Lung (tissue), 12 donors: ENCODE data around the gene FASTKD3. TPM values are rescaled to one million over a fixed set of nuclear protein-coding genes. Genes with fewer than 3 reads are reported as not detected.

Experiments used
- ATAC-seq: fragments of 200-7000 bp; cut with Tn5 transposase; one replicate; pipeline ENCODE4 v1.9.1; 2020; ENCODE audit warnings: moderate number of reproducible peaks; ENCODE audit not compliant: insufficient read depth, low FRiP score
- DNase-seq, 3 donors: peaks; one replicate each; pipeline ENCODE4 v3.0.0-alpha.2; 2013 to 2017
- H3K27ac ChIP-seq, 2 donors: one replicate each; pipeline ENCODE4 v1.5.1; 2013; ENCODE audit warnings: mild to moderate bottlenecking in 2 of 2, moderate library complexity in 2 of 2, control low read depth in 1 of 2, inconsistent platforms in 1 of 2, low read depth in 1 of 2, low read length in 1 of 2
- H3K27me3 ChIP-seq, 3 donors: one replicate each; pipeline ENCODE4 v1.5.1; 2013; ENCODE audit warnings: low read length in 2 of 3; ENCODE audit not compliant: control insufficient read depth in 3 of 3, insufficient read depth in 3 of 3
- H3K36me3 ChIP-seq, 4 donors: one replicate each; pipeline ENCODE4 v1.5.1; 2013; ENCODE audit warnings: low read length in 4 of 4, mild to moderate bottlenecking in 1 of 4, moderate library complexity in 1 of 4; ENCODE audit not compliant: control insufficient read depth in 4 of 4, insufficient read depth in 4 of 4
- H3K4me1 ChIP-seq, 5 donors: one replicate each; pipeline ENCODE4 v1.5.1; 2013; ENCODE audit warnings: low read length in 5 of 5, mild to moderate bottlenecking in 2 of 5, moderate library complexity in 1 of 5; ENCODE audit not compliant: control insufficient read depth in 5 of 5, insufficient read depth in 5 of 5
- H3K4me3 ChIP-seq: one replicate; pipeline ENCODE4 v1.5.1; 2013; ENCODE audit warnings: mild to moderate bottlenecking, control low read depth, moderate library complexity
- H3K9ac ChIP-seq, 2 donors: one replicate each; pipeline ENCODE4 v1.5.1; 2013; ENCODE audit warnings: low read length in 2 of 2, control low read depth in 1 of 2; ENCODE audit not compliant: insufficient read depth in 1 of 2
- H3K9me3 ChIP-seq, 4 donors: one replicate each; pipeline ENCODE4 v1.5.1; 2013; ENCODE audit warnings: low read length in 3 of 4, mild to moderate bottlenecking in 1 of 4, moderate library complexity in 1 of 4; ENCODE audit not compliant: control insufficient read depth in 4 of 4, insufficient read depth in 3 of 4
- WGBS, 2 donors: extraction: QIAGEN DNeasy Blood & Tissue Kit; methylation state at CpG; one replicate each; pipeline ENCODE4 v1.1.7; 2013; 5-methylcytosine and 5-hydroxymethylcytosine counted together
- polyA plus RNA-seq, 2 donors: library from polyadenylated mRNA; stranded (reverse); fragments of 200-250 nt; gene quantifications; one replicate each; pipeline ENCODE4 v1.2.1, GENCODE V29; 2013
- total RNA-seq, 2 donors: library from RNA; depleted of rRNA in 1 of 2; stranded (reverse); fragments of >200 nt in 1 of 2; gene quantifications; one replicate each; pipeline ENCODE4 v1.2.1, GENCODE V29; 2014 to 2021
- TF ChIP-seq, protein P1 (sequence below): IDR thresholded peaks from 2 replicates; pipeline ENCODE4 v1.5.1; 2012; ENCODE audit warnings: mild to moderate bottlenecking; ENCODE audit errors: control extremely low read depth, extremely low read depth
- donor health status: control.
- donor health status: control.
- donor health status: Bipolar disorder and iron deficiency.
- donor health status: healthy.
- donor health status: DM: yes; HTN: yes; CAD: no.

The FASTKD3 gene
- total and polyA plus RNA-seq, 4 donors = 6.7 to 17.7 (median 13.5) TPM

DNA sequence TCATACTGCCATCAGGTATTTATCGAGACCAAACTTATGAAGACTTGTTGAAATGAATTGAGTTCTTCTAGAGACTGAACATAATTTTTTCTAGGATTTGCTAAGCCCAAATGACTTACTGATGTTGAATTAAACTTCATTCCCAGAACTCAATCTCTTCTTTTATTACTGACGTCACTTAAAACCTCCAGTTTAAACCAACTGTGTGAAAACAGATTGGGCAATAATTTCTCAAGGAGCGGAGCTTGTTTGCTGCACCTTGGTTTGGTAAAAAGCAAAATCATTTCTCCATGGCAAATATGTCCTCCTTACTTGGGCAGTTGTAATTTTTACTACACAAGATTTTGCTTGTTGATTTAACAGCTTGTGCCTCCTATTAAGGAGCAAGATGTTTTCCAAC is 55.3 kb downstream of the FASTKD3 start:
- TF ChIP-seq, protein P1, sequence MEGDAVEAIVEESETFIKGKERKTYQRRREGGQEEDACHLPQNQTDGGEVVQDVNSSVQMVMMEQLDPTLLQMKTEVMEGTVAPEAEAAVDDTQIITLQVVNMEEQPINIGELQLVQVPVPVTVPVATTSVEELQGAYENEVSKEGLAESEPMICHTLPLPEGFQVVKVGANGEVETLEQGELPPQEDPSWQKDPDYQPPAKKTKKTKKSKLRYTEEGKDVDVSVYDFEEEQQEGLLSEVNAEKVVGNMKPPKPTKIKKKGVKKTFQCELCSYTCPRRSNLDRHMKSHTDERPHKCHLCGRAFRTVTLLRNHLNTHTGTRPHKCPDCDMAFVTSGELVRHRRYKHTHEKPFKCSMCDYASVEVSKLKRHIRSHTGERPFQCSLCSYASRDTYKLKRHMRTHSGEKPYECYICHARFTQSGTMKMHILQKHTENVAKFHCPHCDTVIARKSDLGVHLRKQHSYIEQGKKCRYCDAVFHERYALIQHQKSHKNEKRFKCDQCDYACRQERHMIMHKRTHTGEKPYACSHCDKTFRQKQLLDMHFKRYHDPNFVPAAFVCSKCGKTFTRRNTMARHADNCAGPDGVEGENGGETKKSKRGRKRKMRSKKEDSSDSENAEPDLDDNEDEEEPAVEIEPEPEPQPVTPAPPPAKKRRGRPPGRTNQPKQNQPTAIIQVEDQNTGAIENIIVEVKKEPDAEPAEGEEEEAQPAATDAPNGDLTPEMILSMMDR = no peak
- no peaks in the 10 kb centered on the region for H3K36me3 ChIP-seq
- peaks cover 0 to 2% (median 0%) of the 10 kb centered on the region in 5 donors for H3K4me1 ChIP-seq
- no peak overlapping the region for H3K27ac ChIP-seq
- no peak overlapping the region for H3K9ac ChIP-seq
- no peak for ATAC-seq
- peak in 1 of 3 donors; percentile 7 for DNase-seq
- WGBS, 2 donors = 45 to 53% methylated on average over 3 of the region's 3 CpGs
- H3K4me3 ChIP-seq = no peak overlapping the region
- H3K27me3 ChIP-seq = no peaks in the 10 kb centered on the region
- H3K9me3 ChIP-seq = no peaks in the 10 kb centered on the region

DNA sequence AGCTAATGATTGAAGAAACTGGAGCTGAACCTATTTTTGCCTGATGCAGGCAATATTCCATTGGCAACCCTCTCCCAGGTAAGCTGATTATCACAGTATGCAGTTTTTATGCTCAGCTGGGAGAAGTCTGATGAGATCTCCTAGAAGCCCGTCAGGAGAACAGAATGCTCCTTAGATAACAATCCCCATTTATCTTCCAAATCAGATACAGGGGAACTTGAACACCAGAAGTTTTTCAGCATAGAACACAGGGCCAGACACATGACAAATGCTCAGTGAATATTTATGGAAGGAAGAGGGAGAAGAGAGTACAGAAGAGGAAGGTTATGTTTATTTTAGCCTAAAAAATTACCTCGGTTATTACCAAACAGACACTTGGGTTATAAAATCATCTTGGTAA is 55.8 kb downstream of the FASTKD3 start:
- no peaks in the 10 kb centered on the region for H3K27me3 ChIP-seq
- H3K9me3 ChIP-seq = no peaks in the 10 kb centered on the region
- no peaks in the 10 kb centered on the region for H3K36me3 ChIP-seq
- DNase-seq = no peak
- ATAC-seq = no peak
- H3K4me1 ChIP-seq = peaks cover 0 to 2% (median 0%) of the 10 kb centered on the region in 5 donors
- H3K27ac ChIP-seq = no peak overlapping the region
- 37 to 43% methylated on average over 2 of the region's 2 CpGs for WGBS, 2 donors
- no peak overlapping the region for H3K4me3 ChIP-seq
- H3K9ac ChIP-seq = no peak overlapping the region
- TF ChIP-seq, protein P1 = no peak

GRCh38 chr5:7811715-7812114 is 57.1 kb downstream of the FASTKD3 start:
- H3K9me3 ChIP-seq = no peaks in the 10 kb centered on the region
- ATAC-seq = no peak
- WGBS, 2 donors = 38 to 53% methylated on average over 5 of the region's 5 CpGs
- TF ChIP-seq, protein P1 = no peak
- H3K36me3 ChIP-seq = no peaks in the 10 kb centered on the region
- H3K4me1 ChIP-seq = peaks cover 0 to 2% (median 0%) of the 10 kb centered on the region in 5 donors
- no peak overlapping the region for H3K27ac ChIP-seq
- H3K9ac ChIP-seq = no peak overlapping the region
- no peak for DNase-seq
- no peaks in the 10 kb centered on the region for H3K27me3 ChIP-seq
- no peak overlapping the region for H3K4me3 ChIP-seq

Other genes with a start within 250 kb of the FASTKD3 start
- gene CFAP90, start 17.9 kb downstream of the FASTKD3 start, total RNA-seq = 10 to 100 TPM; 14.2 to 29.8 TPM
- gene CFAP90, start 17.9 kb downstream of the FASTKD3 start, polyA plus RNA-seq = 10 to 100 TPM; 13.0 to 17.1 TPM
- gene MTRR, start 117 bp upstream of the FASTKD3 start, total RNA-seq = 100 to 1,000 TPM in 1 of 2 donors, 10 to 100 TPM in 1; 85.0 to 115 TPM
- 10 to 100 TPM; 31.0 to 59.3 TPM for gene MTRR, start 117 bp upstream of the FASTKD3 start, polyA plus RNA-seq